GM18873 (cell line): Measurements from ENCODE around the gene FAM162A.
"Not testable (repeated sequence)": the region's sequence is repeated elsewhere in the genome, so short reads cannot be mapped to it uniquely, and the experiment has no call there.

ENCODE experiments used
- ATAC-seq: cut with Tn5 transposase; IDR thresholded peaks from one replicate; pipeline ENCODE4 v1.9.1; 2021; ENCODE audit warnings: mild to moderate bottlenecking, moderate library complexity, moderate number of reproducible peaks; ENCODE audit not compliant: unreplicated experiment, low FRiP score

The FAM162A gene

GRCh38 chr3:122383771-122384697 lies at the start of gene FAM162A:
TSS of gene FAM162A (plus strand) at chr3:122384182. CDS start at chr3:122384266, 84 bp downstream.
- peak; percentile 78 for ATAC-seq

DNA sequence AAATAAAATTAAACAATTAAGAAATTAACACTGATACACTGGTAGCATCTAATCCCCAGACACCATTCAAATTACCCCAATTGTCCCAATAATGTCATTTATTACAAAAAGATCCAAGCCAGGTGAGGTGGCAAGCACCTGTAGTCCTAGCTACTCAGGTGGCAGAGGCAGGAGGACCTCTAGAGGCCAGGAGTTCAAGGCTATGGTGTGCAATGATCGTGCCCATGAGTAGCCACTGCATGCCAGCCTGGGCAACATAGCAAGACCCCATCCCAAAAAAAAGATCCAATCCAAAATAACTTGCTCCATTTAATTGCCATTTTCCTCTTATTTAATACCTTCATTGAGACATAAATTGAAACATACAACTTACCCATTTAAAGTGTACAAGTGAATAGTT lies 41.2 kb upstream of the FAM162A start:
- no peak for ATAC-seq

DNA sequence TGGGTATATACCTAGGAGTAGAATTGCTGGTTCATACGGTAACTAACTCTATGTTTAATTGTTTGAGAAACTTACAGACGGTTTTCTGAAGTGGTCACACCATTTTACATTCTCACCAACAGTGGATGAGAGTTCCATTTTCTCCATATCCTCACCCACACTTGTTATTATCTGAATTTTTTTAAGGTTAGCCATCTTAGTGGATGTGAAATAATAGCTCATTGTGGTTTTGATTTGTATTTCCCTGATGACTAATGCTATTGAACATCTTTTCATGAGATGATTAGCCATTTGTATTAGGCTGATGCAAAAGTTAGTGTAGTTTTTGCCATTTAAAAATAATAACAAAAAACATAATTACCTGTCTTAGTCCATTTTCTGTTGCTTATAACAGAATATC lies 40.3 kb upstream of the FAM162A start:
- ATAC-seq = no peak

DNA sequence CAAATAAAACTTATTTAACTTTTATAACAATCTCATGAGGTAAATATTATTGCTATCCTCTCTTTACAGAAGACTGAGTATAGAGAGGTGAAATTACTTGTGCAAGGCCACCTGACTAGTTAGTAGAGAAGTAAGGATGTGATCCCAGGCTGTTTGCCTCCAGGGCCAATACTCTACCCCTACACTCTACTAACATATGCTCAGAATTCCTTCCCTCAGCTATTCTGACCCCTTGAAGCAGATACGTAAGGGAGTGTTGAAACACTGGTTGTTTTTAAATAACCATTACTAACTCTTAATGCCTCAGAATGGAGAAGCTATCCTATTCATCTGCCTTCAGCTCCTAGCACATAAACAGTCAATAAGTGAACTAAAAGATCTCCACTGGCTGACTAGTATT lies 34.8 kb upstream of the FAM162A start:
- ATAC-seq = no peak

GRCh38 chr3:122350814-122351418 lies 33.1 kb upstream of the FAM162A start:
- ATAC-seq = no peak

- ATAC-seq = no peak
Measured at GRCh38 chr3:122351612-122352011, 32.4 kb upstream of the FAM162A start.

- ATAC-seq = no peak
Measured at GRCh38 chr3:122353215-122353614, 30.8 kb upstream of the FAM162A start.

- no peak for ATAC-seq
Measured at GRCh38 chr3:122353893-122354401, 30.0 kb upstream of the FAM162A start.

- ATAC-seq = no peak
Measured at GRCh38 chr3:122355612-122356011, 28.4 kb upstream of the FAM162A start.

GRCh38 chr3:122356402-122356801 lies 27.6 kb upstream of the FAM162A start:
- ATAC-seq = no peak

- no peak for ATAC-seq
Measured at GRCh38 chr3:122357828-122358702, 25.9 kb upstream of the FAM162A start.

DNA sequence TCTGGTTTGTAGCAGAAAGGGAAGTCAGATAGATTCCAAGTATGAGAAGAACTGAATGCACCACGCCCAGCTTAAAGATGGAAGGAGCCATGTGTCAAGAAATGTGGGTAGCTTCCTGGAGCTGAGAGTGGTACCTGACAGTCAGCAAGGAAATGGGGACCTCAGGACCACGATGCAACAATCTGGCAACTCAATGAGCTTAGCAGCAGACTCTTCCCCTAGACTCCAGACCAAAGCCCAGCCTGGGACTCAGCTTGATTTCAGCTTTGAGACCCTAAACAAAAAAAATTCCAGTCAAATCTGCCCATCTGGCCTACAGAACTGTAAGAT lies 25.3 kb upstream of the FAM162A start:
- no peak for ATAC-seq

DNA sequence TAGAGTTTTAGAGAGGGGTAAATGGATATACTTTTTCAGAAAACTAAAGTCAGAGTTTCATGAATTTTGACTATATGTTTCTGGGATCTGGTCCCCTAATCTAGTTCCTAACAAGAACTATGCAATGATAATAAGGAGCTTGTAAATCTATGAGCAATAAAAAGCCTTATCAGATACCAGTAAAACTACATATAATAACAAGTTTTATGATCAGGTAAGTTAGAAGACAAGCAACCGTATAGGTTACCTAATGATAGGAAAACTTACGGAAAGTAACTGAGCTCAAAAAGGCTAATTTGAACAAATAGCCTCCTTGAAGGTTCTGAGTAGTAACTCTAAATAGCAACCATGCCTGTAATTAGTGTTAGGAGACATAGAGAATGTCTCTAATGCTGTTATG lies 22.0 kb upstream of the FAM162A start:
- no peak for ATAC-seq

- no peak for ATAC-seq
Measured at GRCh38 chr3:122364490-122364889, 19.5 kb upstream of the FAM162A start.

GRCh38 chr3:122365073-122365472 lies 18.9 kb upstream of the FAM162A start:
- no peak for ATAC-seq

DNA sequence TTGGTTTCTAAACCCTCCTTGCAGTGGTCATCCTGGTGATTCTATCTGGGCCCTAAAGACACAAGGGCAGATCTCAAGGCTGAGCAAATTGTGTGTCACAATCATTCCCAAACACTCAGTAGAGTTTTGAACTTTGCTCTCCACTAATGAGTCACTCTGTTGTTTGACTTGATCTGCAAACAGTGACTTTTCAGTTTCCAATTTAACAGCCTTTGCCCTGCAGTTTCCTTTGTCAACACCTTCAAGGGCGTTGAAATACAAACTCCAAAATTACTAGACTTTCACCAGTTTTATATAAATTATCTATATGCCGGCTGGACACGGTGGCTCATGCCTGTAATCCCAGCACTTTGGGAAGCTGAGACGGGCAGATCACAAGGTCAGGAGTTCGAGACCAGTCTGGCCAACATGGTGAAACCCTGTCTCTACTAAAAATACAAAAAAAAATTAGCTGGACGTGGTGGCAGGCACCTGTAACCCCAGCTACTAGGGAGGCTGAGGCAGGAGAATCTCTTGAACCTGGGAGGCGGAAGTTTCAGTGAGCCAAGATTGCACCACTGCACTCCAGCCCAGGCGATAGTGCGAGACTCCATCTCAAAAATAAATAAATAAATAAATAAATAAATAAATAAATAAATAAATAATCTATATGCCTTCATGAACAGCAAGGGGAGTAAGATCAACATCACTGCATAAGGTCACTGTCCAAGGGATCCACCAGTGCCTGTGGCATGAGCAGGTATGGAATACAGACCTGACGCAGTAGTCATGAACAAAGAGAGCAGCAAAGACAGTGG lies 18.2 kb upstream of the FAM162A start:
- ATAC-seq = not testable (repeated sequence)

DNA sequence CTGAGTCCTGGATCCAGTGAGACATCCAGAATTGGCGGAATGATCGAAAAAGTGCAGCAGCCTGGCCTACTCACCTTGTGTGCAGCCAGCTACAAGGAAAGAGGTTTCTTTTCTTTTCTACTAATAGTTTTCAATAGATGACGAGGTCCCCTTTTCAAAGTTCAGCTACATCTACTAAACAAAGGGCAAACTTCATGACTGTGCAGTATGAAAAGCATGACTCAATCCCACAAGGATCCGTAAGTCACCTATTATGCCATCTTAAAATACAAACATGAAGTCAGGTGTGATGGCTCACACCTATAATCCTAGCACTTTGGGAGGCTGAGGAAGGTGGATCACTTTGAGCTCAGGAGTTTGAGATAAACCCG lies 17.6 kb upstream of the FAM162A start:
- no peak for ATAC-seq

DNA sequence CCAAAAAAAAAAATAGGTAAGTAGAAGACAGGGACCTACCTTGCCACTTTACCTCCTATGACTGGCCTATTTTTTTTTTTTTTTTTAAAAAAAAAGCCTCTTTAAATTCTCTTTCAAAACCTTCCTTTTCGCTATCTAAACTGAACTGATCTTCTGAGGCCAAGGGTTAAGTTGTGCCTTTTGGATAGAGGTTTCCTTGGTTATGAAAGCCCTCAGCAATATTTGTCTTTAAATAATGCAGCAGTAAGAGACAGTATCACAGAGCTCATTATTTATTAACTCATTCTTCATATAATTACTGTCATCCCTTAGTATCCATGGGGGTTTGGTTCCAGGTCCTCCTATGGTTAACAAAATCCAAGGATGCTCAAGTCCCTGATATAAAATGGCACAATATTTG lies 9.9 kb upstream of the FAM162A start:
- no peak for ATAC-seq

DNA sequence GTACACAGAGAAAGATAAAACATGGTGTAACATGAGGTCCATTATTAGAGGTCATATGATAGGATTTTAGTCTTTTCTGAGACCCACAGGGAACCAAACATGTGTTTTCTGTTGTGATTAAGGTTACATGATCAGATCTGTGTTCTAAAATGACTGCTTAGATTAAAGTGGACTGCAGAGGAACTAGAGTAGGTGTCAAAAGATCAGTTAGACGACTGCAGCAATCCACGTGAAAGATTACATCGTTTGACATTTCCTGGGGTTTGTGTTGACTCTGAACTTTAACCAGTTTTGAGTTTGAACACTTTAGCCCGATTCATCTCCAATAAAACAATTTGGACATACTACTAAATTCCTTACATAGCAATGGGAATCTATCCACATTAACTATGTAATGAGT lies 6.0 kb upstream of the FAM162A start:
- ATAC-seq = no peak
